Germinal center (tissue), 1 donor: ENCODE data around the gene CYP2C9.
"Not testable (repeated sequence)": the region's sequence is repeated elsewhere in the genome, so short reads cannot be mapped to it uniquely, and the experiment has no call there.

ENCODE experiments used
- DNase-seq: peaks from one replicate; pipeline ENCODE4 v3.0.0; 2012; ENCODE audit warnings: mixed read lengths, low spot score

The CYP2C9 gene

DNA sequence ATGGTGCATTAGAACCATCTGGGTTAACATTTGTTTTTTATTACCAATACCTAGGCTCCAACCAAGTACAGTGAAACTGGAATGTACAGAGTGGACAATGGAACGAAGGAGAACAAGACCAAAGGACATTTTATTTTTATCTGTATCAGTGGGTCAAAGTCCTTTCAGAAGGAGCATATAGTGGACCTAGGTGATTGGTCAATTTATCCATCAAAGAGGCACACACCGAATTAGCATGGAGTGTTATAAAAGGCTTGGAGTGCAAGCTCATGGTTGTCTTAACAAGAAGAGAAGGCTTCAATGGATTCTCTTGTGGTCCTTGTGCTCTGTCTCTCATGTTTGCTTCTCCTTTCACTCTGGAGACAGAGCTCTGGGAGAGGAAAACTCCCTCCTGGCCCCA is at the start of gene CYP2C9:
TSS of gene CYP2C9 (plus strand) at position 276 of the 400 bp plus-strand sequence. CDS start at position 301, 25 bp downstream.
- DNase-seq = no peak

DNA sequence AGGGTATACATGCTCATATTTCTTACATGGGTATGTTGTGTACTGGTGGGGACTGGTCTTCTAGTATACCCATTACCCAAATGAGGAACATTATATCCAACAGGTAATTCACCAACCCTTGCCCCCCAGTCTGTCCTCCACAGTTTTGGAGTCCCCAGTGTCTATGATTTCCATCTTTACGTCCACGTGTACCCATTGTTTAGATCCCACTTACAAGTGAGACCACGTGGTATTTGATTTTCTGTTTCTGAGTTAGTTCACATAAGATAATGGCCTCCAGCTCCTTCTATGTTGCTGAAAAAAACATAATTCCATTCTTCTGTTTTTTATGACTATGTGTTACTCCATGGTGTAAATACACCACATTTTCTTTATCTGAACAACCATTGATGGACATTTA is 49.3 kb upstream of the CYP2C9 start:
- no peak for DNase-seq

DNA sequence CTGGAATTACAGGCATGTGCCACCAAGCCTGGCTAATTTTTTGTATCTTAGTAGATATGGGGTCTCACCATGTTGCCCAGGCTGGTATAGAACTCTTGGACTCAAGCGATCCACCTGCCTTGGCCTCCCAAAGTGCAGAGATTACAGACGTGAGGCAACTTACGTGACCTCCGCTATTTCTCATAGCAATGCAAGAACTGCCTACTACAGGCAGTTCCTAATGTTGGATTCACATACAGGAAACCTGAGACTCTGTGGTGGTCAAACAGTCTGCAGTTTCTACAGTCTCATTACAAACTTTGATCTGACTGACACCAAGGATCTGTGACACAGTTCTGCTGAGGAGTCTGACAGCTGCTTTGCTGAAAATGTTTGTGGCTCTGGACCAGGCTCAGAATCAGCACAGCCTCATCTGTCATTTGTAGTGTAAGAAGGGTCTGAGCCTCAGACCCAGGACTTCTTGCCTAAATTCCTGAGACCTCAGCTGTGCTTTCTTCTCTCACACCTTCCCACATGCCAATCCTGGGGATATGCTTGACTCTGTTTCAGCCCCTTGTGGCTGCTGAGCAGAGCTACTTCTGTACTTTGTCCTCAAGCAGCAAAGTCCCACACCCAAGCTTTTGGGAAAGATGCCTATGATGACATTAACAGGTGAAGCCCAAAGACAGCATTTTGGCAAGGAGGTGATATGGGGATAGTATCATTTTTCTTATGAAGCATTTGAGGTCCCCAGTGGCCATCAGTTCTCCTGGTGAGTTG is 48.0 kb upstream of the CYP2C9 start:
- no peak for DNase-seq

DNA sequence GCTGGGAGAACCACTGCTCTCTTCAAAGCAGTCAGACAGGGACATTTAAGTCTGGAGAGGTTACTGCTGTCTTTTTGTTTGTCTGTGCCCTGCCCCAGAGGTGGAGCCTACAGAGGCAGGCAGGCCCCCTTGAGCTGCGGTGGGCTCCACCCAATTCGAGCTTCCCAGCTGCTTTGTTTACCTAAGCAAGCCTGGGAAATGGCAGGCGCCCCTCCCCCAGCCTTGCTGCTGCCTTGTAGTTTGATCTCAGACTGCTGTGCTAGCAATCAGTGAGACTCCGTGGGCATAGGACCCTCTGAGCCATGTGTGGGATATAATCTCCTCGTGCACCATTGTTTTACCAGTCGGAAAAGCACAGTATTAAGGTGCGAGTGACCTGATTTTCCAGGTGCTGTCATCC is 40.0 kb upstream of the CYP2C9 start:
- not testable (repeated sequence) for DNase-seq

DNA sequence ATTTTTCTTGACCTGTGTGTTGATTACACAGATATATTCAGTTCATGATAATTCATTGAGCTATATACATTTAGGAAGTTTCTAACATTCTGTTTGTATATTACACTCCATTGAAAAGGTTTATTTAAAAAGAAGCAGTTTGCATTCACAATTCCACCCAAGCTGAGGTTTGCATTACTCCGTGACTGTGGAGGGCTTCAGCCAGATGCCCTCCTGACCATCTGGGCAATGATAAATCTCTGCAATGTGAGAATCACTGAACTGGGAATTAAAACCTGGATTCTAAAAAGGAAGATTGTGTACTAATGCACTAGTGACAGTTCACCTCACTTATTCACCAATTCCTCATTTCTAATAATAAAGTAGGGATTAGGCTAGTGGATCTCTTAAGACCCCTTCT is 36.4 kb upstream of the CYP2C9 start:
- DNase-seq = no peak

DNA sequence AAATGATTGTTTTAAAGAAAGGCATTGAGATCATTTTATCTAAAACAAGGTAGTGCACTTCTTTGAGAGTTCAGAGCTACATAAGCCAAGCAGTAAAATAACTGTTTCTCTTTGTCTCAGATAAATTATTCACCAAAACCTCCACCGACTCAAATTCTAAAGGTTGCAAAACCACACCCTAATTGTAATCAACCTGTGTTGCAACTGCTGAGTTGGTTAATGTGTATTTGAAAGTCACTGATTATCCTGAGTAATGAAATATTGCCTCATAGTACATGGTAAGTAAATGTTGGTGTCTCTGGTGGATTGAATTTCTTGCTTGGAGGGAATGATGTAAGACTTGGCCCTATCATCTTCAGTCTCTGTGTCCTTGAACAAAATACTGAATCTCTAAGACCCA is 35.9 kb upstream of the CYP2C9 start:
- no peak for DNase-seq

DNA sequence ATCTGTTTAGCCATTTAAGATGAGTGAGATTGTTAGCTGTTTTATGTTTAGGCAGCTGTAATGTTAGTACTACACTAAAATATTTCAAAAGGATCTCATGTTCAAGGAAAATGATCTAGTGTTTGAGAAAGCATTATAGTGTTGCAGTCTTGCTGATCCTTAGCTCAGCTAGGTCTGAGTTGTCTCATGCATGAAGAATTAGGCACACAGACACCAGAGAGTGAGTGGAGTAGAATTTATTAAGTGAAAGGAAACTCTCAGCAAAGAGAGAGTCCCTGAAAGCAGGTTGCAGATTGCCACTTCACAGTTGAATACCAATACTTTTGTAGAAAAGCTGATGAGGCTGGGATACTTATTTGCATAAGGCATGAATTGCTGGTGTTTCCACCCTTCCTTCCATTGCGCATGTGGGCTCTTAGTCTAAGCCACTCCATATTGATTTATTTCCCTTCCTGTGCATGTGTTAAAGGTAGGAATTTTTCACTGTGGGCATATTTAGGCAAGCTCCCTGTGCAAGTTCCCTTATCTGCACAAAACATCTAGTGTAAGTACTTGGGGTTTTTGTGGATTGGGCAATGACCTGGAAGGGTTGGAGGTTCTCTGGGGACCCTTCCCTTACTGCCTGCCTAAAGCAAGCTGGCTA is 33.8 kb upstream of the CYP2C9 start:
- DNase-seq = not testable (repeated sequence)

DNA sequence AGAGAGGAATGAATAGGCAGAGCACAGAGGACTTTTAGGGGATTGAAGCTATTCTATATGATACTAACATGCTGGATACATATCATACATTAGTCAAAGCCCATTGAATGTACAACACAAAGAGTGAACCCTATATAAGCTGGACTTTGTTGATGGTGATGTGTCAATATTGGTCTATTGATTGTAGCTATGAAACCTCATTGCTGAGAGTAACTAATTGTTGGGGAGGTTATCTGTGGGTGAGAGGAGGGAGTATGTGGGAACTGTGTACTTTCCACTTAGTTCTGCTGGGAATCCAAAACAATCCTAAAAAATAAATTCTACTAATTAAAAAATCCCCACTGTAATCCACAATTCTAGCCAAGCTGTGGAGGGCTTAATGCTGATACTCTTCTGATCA is 22.0 kb upstream of the CYP2C9 start:
- DNase-seq = no peak

DNA sequence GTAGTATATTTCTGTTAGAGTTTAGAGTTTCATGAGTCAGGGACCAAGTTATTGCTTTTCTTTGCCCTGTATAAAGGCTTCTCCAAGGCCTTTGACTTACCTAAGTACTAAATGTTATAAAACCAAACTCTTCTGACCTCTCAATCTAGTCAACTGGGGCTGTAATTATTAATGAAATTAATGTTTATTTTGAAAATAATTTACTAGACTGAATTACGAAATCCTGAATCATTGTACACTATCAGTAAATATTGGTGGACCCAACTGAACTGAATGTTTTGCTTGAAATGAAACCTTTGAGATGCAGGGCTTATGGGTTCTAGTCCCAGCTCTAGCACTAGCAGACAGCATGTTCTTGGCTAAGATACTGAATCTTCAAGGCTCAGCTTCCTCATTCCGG is 1.7 kb upstream of the CYP2C9 start:
- DNase-seq = no peak

DNA sequence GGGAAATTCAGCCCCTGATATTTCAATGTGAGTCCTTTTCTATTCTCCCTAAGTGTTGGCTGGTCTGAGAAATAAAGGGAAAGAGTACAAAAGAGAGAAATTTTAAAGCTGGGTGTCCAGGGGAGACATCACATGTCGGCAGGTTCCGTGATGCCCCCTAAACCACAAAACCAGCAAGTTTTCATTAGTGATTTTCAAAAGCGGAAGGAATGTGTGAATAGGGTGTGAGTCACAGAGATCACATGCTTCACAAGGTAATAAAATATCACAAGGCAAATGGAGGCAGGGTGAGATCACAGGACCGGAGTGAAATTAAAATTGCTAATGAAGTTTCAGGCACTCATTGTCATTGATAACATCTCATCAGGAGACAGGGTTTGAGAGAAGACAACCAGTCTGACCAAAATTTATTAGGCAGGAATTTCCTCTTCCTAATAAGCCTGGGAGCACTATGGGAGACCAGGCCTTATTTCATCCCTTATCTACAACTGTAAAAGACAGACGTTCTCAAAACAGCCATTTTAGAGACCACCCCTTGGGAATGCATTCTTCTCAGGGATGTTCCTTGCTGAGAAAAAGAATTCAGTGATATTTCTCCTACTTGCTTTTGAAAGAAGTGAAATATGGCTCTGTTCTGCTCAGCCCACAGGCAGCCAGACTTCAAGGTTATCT is 5.1 kb downstream of the CYP2C9 start:
- DNase-seq = not testable (repeated sequence)

DNA sequence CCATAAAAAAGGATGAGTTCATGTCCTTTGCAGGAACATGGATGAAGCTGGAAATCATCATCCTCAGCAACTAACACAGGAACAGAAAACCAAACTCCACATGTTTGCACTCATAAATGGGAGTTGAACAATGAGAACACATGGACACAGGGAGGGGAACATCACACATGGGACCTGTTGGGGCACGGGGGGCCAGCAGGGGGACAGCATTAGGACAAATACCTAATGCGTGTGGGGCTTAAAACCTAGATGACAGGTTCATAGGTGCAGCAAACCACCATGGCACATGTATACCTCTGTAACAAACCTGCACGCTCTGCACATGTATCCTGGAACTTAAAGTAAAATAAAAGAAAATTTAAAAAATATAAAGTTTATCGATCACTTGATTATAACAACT is 7.7 kb downstream of the CYP2C9 start:
- not testable (repeated sequence) for DNase-seq

DNA sequence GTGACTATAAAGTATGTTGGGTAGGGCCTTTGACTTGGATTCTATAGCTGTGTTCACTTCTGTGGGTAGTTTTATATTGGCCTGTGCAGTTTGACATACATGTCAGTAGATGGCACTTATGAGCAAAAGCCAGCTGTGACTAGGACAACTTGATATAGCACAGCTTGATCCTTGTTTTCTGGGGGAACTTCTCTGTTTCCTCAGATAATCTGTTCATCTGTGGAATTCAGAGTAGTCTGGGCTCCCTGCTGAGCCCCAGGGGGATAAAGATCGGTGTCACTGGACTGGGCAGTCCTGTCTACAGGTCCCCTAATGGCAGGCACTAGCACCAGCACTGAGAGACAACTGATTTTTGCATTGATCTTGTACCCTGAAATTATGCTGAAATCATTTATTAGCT is 25.4 kb downstream of the CYP2C9 start:
- no peak for DNase-seq

DNA sequence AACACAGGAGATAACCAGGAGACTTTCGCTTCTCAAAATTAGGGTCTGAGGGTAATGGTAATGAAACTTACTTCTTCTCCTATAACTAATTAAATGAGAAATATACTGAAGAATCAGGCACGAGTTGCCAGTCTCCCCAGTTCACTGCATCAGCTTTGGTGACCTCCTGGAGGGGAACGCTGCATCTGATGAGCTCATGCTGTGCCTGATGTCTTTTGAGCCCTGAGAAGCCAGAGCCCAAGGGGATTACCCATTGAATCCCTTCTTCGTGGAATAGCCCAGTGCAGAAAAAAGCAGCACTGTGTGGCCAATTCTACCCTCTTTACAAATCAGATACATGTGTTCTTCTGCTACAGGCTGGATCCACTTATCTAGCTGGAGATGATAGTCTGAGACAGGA is 45.1 kb downstream of the CYP2C9 start:
- no peak for DNase-seq

DNA sequence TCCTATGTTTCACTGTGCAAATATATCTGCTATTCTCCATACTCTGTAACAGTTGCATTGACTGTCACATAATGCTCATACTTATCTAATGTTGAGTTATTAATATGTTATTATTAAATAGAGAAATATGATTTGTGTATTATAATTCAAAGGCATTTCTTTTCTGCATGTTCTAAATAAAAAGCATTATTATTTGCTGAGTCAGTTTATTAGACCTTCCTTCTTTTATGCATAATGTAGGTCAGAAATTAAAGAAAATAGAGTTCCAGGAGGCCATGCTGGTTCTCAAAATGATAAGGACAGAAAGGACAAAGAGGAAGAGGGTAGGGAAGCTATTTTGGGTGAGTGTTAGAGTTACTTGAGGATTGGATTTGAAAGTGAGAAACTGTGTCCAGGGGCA is 50.7 kb downstream of the CYP2C9 start:
- DNase-seq = no peak

DNA sequence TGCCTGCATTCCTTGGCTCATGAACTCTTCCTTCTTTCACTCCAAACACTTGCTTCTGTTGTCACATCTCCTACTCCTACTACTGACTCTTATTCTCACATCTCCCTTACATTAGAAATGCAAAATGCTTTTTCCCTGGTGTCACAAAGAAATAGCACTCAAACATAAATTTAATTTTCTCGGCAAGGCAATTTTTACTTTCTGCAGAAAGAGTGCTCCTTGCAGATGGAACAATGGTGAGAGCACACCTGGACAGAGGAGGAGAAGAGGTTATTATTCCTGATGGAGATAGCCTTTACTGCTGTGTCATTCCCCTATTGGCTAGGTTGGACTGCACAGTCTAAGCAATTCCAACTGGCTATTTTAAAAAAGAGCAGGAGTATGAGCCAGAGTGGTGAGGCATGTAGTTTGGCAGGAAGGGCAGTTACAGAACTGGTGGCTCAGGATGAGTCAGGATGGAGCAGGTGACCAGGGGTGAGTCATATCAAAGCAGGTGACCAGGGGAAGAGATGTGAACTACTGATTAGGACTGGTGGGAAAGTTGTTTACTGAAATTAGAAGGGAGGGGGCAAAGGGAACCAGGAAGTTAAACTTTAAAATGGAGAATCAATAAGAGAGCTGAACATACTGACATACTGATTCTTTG is 52.9 kb downstream of the CYP2C9 start:
- DNase-seq = no peak

DNA sequence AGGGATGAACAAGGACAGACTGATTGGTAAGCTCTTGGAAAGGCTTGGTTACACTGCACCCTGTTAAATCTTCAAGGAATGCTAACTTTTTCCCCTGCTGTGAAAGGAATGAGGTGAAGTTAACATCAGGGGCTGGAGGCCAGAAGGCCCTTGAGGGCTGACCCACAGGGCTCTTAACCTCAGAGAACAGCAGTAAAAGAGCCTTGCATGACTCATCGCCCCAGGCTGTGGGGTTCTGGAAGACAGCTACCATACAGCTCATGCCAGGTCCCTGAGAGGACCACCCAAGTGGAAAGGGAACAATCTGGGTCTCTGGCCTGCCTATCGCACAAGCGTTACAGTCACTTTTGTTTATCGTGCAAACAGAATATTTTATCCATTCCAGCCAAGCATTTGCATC is 54.4 kb downstream of the CYP2C9 start:
- no peak for DNase-seq

DNA sequence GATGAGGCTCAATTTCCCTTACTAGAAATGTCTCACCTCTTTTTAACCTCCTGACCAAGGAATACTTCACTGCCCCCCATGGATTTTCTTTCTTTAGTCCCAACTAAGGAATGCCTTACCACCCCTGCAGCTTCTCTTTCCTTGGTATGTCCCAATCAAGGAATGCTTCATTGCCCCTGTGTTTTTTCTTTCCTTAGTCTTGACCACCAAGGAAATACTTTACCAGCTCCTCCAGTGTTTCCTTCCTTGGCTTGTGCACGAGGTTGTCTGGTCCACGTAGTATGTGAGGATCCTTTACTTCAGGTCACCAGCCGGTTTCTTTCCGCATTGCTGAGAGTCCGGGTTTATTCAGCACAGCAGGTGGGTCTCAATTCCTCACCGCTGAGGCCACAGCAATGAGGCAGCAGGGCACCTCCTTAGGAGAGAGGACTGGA is 59.3 kb downstream of the CYP2C9 start:
- no peak for DNase-seq

DNA sequence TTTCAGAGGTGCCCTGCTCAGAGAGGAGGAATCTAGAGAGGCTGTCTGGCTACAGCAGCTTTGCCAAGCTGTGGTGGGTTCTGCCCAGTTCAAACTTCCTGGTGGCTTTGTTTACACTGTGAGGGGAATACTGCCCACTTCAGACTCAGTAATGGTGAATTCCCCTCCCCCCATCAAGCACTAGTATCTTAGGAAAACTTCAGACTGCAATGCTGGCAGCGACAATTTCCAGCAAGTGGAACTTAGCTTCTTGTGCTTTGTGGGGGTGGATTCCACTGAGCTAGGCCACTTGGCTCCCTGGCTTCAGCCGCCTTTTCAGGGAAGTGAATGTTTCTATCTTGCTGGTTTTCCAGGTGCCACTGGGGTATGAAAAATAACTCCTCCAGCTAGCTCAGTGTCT is 88.0 kb downstream of the CYP2C9 start:
- no peak for DNase-seq

DNA sequence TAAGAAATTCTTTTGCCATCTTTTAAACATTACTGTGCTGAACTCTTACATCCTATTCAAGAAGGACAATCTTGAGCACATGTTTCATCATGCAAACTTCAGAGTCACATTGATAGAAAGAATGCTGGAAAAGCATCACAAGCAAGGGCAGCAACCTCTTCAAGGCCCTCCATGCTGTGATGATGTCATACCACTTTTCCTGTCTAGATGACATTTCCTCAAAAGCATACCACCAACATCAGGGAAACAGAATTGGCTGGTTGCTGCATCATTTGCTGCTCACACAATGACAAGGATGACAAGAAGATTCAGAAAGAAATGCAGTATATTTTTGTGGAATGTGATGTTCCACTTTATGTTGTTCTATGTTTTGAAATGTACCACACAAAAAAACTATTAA is 93.2 kb downstream of the CYP2C9 start:
- no peak for DNase-seq

DNA sequence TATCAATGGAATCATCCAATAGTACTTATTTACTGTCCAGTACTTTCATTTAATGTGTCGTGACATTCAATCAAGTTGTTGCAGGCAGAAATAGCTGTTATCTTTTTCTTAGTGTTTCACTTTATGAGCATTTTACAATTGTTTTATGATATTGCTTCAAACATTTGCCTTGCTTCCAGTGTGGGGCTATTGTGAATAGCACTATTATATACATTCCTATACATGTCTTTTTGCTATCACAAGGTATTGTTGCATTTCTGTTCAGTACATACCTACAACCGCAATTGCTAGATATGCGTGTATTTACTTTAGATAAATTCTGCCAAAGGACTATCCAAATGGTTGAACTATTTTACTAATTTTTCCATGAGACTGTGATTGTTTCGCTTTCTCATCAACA is 95.9 kb downstream of the CYP2C9 start:
- no peak for DNase-seq

DNA sequence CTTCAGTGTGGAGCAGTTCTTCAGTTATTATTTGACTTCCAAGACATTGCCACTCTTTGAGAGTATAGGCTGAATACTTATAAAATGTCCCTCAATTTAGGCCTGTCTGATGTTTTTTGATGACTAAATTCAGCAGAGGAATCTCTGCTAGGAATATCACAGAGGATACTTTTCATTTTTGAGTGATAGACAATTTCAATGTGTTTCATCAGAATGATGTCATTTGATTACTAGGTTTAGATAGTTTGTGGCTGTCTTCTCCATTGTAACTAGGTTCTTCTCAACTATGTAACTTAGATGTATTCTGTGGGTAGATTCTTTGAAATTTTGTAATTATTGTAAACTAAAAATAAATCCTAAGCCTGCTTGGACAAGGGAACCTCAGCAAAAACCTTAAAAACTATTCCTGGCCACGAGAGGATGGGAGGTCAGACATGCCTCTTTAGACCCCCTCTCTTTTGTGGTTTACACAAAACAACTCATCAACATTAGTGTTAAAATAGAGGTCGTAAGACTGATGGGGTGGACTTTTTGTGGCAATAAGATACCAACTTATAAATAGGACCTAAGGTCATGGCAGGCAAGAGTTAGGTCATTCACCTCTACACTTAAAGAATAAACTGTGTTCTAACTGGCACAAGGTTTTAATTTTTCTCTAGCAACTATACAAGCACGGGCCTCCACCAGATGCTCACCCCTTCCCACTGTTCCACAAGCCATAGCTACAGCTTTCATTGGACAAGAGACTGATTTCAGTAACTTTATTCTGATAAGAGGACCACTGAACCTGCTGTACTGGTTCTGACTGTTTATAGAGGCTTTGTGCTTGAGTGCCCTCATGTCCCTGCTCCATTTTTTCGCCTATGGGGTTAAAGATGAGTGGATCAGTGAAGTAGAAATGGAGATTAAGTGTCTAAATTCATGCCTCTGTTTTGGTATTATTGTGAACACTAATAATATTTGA is 97.2 kb downstream of the CYP2C9 start:
- no peak for DNase-seq

DNA sequence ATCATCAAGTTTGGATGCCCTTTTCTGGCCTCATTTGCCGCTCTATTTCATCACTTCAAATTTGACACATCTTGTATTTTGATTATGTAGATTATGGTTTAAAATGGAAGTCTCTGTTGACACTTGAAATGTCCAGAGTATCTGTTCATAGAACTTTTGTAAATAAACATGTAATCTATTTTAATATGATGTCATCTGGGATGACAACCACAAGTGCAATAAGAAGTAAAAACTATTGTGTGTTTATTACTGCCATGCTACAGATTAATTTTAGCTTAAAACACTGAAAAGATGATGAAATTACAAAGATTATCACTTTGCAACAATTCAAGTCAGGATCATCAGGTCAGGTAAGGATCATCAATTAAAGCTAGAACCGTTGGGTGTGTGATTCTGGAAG is 100.8 kb downstream of the CYP2C9 start:
- DNase-seq = no peak
